IMR-90 (cell line): ENCODE data around the gene DMAC1.

Source experiments
- MAZ ChIP-seq: IDR thresholded peaks from 2 replicates; pipeline ENCODE4 v1.6.1; 2012; ENCODE audit warnings: low read depth, mild to moderate bottlenecking, low read length, improper control_type of control experiment, moderate library complexity, borderline replicate concordance
- POLR2A ChIP-seq: IDR thresholded peaks from 2 replicates; pipeline ENCODE4 v1.6.1; 2012; ENCODE audit warnings: mild to moderate bottlenecking, low read depth, low read length
- RAD21 ChIP-seq: IDR thresholded peaks from 2 replicates; pipeline ENCODE4 v1.6.1; 2012; ENCODE audit warnings: low read length, improper control_type of control experiment
- RCOR1 ChIP-seq: IDR thresholded peaks from 2 replicates; pipeline ENCODE4 v1.6.1; 2012; ENCODE audit warnings: mild to moderate bottlenecking, low read length, improper control_type of control experiment; ENCODE audit not compliant: insufficient replicate concordance
- TF ChIP-seq, protein P1 (sequence below): conservative IDR thresholded peaks from 2 replicates; pipeline ENCODE4 v1.5.1; 2012; ENCODE audit warnings: mild to moderate bottlenecking, low read depth, low read length, improper control_type of control experiment

GRCh38 chr9:7784472-7784871, 15.1 kb downstream of the DMAC1 start:
- TF ChIP-seq, protein P1, sequence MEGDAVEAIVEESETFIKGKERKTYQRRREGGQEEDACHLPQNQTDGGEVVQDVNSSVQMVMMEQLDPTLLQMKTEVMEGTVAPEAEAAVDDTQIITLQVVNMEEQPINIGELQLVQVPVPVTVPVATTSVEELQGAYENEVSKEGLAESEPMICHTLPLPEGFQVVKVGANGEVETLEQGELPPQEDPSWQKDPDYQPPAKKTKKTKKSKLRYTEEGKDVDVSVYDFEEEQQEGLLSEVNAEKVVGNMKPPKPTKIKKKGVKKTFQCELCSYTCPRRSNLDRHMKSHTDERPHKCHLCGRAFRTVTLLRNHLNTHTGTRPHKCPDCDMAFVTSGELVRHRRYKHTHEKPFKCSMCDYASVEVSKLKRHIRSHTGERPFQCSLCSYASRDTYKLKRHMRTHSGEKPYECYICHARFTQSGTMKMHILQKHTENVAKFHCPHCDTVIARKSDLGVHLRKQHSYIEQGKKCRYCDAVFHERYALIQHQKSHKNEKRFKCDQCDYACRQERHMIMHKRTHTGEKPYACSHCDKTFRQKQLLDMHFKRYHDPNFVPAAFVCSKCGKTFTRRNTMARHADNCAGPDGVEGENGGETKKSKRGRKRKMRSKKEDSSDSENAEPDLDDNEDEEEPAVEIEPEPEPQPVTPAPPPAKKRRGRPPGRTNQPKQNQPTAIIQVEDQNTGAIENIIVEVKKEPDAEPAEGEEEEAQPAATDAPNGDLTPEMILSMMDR: no peak
- TF ChIP-seq POLR2A (no peak), MAZ (no peak), RAD21 (no peak), RCOR1 (no peak)
